HepG2 (cell line): Measurements from ENCODE around the gene LATS1. TPM values are rescaled to one million over a fixed set of nuclear protein-coding genes. Genes with fewer than 3 reads are reported as not detected.

Source experiments
- ARHGAP35 ChIP-seq: sonication (generic); formaldehyde crosslinking; IDR thresholded peaks from 2 replicates; pipeline ENCODE4 v1.9.0; 2022; ENCODE audit warnings: mild to moderate bottlenecking, inconsistent platforms, moderate library complexity, missing genetic modification reagents, borderline replicate concordance
- CBX5 ChIP-seq: sonication (generic); formaldehyde crosslinking; IDR thresholded peaks from 2 replicates; pipeline ENCODE4 v1.4.0; 2020; ENCODE audit warnings: missing genetic modification reagents, borderline replicate concordance
- MTA3 ChIP-seq: sonication (generic); formaldehyde crosslinking; IDR thresholded peaks from 2 replicates; pipeline ENCODE4 v1.4.0; 2020; ENCODE audit warnings: missing genetic modification reagents
- MYNN ChIP-seq: sonication (generic); formaldehyde crosslinking; IDR thresholded peaks from 2 replicates; pipeline ENCODE4 v1.4.0; 2020; ENCODE audit warnings: mild to moderate bottlenecking, low read depth, missing genetic modification reagents
- RFX3 ChIP-seq: IDR thresholded peaks from 2 replicates; pipeline ENCODE4 v1.6.1; 2016; ENCODE audit warnings: missing biosample characterization, missing genetic modification reagents
- SAP130 ChIP-seq: IDR thresholded peaks from 2 replicates; pipeline ENCODE4 v1.6.1; 2016; ENCODE audit warnings: low read depth
- SOX13 ChIP-seq, 3 experiments: fragments of 450-650 bp in 1 of 3; sonication (generic) in 1 of 3; formaldehyde crosslinking in 1 of 3; IDR thresholded peaks in 2 of 3; conservative IDR thresholded peaks in 1 of 3; 2 replicates each; pipeline versions ENCODE4 v1.5.0 to v1.6.1; 2016 to 2020; ENCODE audit warnings: antibody characterized with exemption in 1 of 3, mild to moderate bottlenecking in 1 of 3, missing compliant biosample characterization in 1 of 3, missing genetic modification reagents in 1 of 3, moderate library complexity in 1 of 3
- SOX5 ChIP-seq: IDR thresholded peaks from 2 replicates; pipeline ENCODE4 v1.6.1; 2016; ENCODE audit warnings: borderline replicate concordance
- XRCC5 ChIP-seq: fragments of 200-400 bp; formaldehyde crosslinking; optimal IDR thresholded peaks from 2 replicates; pipeline ENCODE3; 2017; ENCODE audit warnings: mild to moderate bottlenecking, low read length
- ZBTB21 ChIP-seq: sonication (generic); formaldehyde crosslinking; IDR thresholded peaks from 2 replicates; pipeline ENCODE4 v1.4.0; 2020; ENCODE audit warnings: missing genetic modification reagents
- ZFP1 ChIP-seq: IDR thresholded peaks from 2 replicates; pipeline ENCODE4 v1.6.1; 2016
- ZNF577 ChIP-seq: sonication (generic); formaldehyde crosslinking; IDR thresholded peaks from 2 replicates; pipeline ENCODE4 v1.4.0; 2020; ENCODE audit warnings: mild to moderate bottlenecking, low read depth, missing genetic modification reagents, borderline replicate concordance
- ZNF598 ChIP-seq: sonication (generic); formaldehyde crosslinking; IDR thresholded peaks from 2 replicates; pipeline ENCODE4 v1.5.1; 2020; ENCODE audit warnings: mild to moderate bottlenecking, missing genetic modification reagents, borderline replicate concordance
- ZNF768 ChIP-seq: sonication (generic); formaldehyde crosslinking; IDR thresholded peaks from 2 replicates; pipeline ENCODE4 v1.4.0; 2020; ENCODE audit warnings: missing genetic modification reagents
- ZNF780A ChIP-seq: sonication (generic); formaldehyde crosslinking; IDR thresholded peaks from 2 replicates; pipeline ENCODE4 v1.8.0; 2022; ENCODE audit warnings: mild to moderate bottlenecking, missing genetic modification reagents, moderate library complexity
- ZSCAN12 ChIP-seq: sonication (generic); formaldehyde crosslinking; IDR thresholded peaks from 2 replicates; pipeline ENCODE4 v1.9.0; 2021; ENCODE audit warnings: mild to moderate bottlenecking, missing genetic modification reagents
- polyA plus RNA-seq, 8 experiments: library from polyadenylated mRNA; depleted of rRNA in 3 of 8; stranded (reverse) in 7 of 8; unstranded in 1 of 8; fragments of >200 nt; fragmentation: Illumina TruSeq in 4 of 8; extraction: Trizol in 4 of 8; gene quantifications; 2 replicates each; pipeline versions ENCODE4 v1.2.1 to v1.2.3, GENCODE V29; 2011 to 2016; ENCODE audit warnings: low read depth in 4 of 8, missing spikeins in 1 of 8, mixed read lengths in 1 of 8; ENCODE audit not compliant: insufficient read depth in 1 of 8
- total RNA-seq, 5 experiments: library from RNA; depleted of rRNA; stranded (reverse); fragments of >200 nt; fragmentation: Illumina TruSeq; extraction: Trizol; gene quantifications; 2 replicates each; pipeline ENCODE4 v1.2.3, GENCODE V29; 2016; ENCODE audit warnings: low read depth in 1 of 5
- TF ChIP-seq, protein P1 (sequence below): sonication (generic); formaldehyde crosslinking; conservative IDR thresholded peaks from 2 replicates; pipeline ENCODE4 v1.4.0; 2020; ENCODE audit warnings: mild to moderate bottlenecking, missing genetic modification reagents, moderate library complexity
- TF ChIP-seq, protein P2 (sequence below): sonication (generic); formaldehyde crosslinking; IDR thresholded peaks from 2 replicates; pipeline ENCODE4 v1.9.0; 2021; ENCODE audit warnings: missing genetic modification reagents, borderline replicate concordance
- TF ChIP-seq, protein P3 (sequence below): sonication (generic); formaldehyde crosslinking; IDR thresholded peaks from 2 replicates; pipeline ENCODE4 v1.4.0; 2020; ENCODE audit warnings: missing genetic modification reagents
- TF ChIP-seq, protein P4 (sequence below): sonication (generic); formaldehyde crosslinking; IDR thresholded peaks from 2 replicates; pipeline ENCODE4 v1.5.0; 2020; ENCODE audit warnings: missing genetic modification reagents, mild to moderate bottlenecking, borderline replicate concordance

Gene LATS1
- total and polyA plus RNA-seq, 2 of the 13 experiments (the other 11 are each of a cell fraction or from before 2014, with no cell fraction given), result 9.9 to 12.6 TPM

DNA sequence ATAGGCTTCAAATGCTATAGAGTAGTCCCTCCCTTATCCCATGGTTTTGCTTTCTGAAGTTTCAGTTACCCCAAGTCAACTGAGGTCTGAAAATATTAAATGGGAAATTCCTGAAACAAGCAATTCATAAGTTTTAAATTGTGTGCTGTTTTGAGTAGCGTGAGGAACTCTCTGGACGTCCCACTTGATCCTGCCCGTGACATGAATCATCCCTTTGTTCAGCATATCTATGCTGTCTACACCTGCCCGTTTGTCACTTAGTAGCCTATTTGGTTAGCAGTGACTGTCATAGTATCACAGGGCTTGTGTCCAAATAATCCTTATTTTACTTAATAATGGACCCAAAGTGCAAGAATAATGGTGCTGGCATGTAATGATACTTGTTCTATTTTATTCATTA lies 36.6 kb upstream of the LATS1 start (continued):
- TF ChIP-seq, protein P1, sequence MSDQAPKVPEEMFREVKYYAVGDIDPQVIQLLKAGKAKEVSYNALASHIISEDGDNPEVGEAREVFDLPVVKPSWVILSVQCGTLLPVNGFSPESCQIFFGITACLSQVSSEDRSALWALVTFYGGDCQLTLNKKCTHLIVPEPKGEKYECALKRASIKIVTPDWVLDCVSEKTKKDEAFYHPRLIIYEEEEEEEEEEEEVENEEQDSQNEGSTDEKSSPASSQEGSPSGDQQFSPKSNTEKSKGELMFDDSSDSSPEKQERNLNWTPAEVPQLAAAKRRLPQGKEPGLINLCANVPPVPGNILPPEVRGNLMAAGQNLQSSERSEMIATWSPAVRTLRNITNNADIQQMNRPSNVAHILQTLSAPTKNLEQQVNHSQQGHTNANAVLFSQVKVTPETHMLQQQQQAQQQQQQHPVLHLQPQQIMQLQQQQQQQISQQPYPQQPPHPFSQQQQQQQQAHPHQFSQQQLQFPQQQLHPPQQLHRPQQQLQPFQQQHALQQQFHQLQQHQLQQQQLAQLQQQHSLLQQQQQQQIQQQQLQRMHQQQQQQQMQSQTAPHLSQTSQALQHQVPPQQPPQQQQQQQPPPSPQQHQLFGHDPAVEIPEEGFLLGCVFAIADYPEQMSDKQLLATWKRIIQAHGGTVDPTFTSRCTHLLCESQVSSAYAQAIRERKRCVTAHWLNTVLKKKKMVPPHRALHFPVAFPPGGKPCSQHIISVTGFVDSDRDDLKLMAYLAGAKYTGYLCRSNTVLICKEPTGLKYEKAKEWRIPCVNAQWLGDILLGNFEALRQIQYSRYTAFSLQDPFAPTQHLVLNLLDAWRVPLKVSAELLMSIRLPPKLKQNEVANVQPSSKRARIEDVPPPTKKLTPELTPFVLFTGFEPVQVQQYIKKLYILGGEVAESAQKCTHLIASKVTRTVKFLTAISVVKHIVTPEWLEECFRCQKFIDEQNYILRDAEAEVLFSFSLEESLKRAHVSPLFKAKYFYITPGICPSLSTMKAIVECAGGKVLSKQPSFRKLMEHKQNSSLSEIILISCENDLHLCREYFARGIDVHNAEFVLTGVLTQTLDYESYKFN (CRISPR knock-in tag), result no peak
- TF ChIP-seq XRCC5 (no peak), ZNF768 (CRISPR knock-in tag) (no peak), ZSCAN12 (CRISPR knock-in tag) (no peak), CBX5 (no peak), ZNF780A (CRISPR knock-in tag) (no peak), ZFP1 (CRISPR knock-in tag) (no peak), ZBTB21 (CRISPR knock-in tag) (no peak), RFX3 (CRISPR knock-in tag) (no peak), SOX5 (CRISPR knock-in tag) (peak; percentile 31; the same call in 1 of the 2 replicates), ARHGAP35 (CRISPR knock-in tag) (no peak), ZNF598 (CRISPR knock-in tag) (no peak), SOX13 (IDR thresholded peaks at IDR 0.05) (no peak), SOX13 (CRISPR knock-in tag; conservative IDR thresholded peaks at IDR 0.05 in 1 of 2, IDR thresholded peaks at IDR 0.05 in 1 of 2) (0 out of 4 replicates have a peak, but pooled peaks of 1 of the 2 experiments have one; percentile 16), SAP130 (CRISPR knock-in tag) (peak; percentile 45), ZNF577 (CRISPR knock-in tag) (0 out of 2 replicates have a peak, but pooled peaks have one; percentile 24), MYNN (CRISPR knock-in tag) (no peak), MTA3 (CRISPR knock-in tag) (no peak)
- TF ChIP-seq, protein P2, sequence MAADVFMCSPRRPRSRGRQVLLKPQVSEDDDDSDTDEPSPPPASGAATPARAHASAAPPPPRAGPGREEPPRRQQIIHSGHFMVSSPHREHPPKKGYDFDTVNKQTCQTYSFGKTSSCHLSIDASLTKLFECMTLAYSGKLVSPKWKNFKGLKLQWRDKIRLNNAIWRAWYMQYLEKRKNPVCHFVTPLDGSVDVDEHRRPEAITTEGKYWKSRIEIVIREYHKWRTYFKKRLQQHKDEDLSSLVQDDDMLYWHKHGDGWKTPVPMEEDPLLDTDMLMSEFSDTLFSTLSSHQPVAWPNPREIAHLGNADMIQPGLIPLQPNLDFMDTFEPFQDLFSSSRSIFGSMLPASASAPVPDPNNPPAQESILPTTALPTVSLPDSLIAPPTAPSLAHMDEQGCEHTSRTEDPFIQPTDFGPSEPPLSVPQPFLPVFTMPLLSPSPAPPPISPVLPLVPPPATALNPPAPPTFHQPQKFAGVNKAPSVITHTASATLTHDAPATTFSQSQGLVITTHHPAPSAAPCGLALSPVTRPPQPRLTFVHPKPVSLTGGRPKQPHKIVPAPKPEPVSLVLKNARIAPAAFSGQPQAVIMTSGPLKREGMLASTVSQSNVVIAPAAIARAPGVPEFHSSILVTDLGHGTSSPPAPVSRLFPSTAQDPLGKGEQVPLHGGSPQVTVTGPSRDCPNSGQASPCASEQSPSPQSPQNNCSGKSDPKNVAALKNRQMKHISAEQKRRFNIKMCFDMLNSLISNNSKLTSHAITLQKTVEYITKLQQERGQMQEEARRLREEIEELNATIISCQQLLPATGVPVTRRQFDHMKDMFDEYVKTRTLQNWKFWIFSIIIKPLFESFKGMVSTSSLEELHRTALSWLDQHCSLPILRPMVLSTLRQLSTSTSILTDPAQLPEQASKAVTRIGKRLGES, result no peak
- TF ChIP-seq, protein P3, sequence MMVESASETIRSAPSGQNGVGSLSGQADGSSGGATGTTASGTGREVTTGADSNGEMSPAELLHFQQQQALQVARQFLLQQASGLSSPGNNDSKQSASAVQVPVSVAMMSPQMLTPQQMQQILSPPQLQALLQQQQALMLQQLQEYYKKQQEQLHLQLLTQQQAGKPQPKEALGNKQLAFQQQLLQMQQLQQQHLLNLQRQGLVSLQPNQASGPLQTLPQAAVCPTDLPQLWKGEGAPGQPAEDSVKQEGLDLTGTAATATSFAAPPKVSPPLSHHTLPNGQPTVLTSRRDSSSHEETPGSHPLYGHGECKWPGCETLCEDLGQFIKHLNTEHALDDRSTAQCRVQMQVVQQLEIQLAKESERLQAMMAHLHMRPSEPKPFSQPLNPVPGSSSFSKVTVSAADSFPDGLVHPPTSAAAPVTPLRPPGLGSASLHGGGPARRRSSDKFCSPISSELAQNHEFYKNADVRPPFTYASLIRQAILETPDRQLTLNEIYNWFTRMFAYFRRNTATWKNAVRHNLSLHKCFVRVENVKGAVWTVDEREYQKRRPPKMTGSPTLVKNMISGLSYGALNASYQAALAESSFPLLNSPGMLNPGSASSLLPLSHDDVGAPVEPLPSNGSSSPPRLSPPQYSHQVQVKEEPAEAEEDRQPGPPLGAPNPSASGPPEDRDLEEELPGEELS (CRISPR knock-in tag), result no peak
- TF ChIP-seq, protein P4, sequence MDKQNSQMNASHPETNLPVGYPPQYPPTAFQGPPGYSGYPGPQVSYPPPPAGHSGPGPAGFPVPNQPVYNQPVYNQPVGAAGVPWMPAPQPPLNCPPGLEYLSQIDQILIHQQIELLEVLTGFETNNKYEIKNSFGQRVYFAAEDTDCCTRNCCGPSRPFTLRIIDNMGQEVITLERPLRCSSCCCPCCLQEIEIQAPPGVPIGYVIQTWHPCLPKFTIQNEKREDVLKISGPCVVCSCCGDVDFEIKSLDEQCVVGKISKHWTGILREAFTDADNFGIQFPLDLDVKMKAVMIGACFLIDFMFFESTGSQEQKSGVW (CRISPR knock-in tag), result no peak
